ENCODE results near the gene NAA50.

DNA sequence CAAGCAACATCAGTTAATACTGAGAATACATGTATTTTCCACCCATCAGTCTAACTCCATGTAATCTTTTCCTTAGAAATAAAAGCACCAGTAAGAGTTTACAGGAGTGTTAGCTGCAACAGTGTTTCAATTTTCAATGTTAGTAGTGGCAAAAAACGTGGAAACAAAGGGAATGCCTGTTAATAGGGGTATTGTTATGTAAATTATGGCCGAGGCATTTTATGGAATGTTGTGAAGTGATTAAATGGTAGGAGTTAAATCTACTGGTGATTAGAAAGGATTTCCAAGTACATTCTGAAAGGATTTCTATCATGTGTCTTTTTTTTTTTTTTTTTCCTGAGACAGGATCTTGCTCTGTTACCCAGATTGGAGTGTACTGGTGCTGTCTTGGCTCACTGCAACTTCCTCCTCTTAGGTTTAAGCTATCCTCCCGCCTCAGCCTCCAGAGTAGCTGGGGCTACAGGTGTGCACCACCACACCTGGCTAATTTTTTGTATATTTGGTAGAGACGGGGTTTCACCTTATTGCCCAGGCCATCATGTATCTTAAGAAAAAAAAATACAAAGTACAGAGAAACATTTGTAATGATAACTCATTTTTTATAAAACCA, 7.4 kb upstream of the NAA50 start:
- TF ChIP-seq EZH2 (IDR thresholded peaks at IDR 0.05) (no peak), EZH2phosphoT487 (IDR thresholded peaks at IDR 0.05) (no peak)
- TF ChIP-seq, protein P1, sequence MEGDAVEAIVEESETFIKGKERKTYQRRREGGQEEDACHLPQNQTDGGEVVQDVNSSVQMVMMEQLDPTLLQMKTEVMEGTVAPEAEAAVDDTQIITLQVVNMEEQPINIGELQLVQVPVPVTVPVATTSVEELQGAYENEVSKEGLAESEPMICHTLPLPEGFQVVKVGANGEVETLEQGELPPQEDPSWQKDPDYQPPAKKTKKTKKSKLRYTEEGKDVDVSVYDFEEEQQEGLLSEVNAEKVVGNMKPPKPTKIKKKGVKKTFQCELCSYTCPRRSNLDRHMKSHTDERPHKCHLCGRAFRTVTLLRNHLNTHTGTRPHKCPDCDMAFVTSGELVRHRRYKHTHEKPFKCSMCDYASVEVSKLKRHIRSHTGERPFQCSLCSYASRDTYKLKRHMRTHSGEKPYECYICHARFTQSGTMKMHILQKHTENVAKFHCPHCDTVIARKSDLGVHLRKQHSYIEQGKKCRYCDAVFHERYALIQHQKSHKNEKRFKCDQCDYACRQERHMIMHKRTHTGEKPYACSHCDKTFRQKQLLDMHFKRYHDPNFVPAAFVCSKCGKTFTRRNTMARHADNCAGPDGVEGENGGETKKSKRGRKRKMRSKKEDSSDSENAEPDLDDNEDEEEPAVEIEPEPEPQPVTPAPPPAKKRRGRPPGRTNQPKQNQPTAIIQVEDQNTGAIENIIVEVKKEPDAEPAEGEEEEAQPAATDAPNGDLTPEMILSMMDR (IDR thresholded peaks at IDR 0.05) = no peak
